CD4-positive, alpha-beta memory T cell (primary cell): ENCODE results near the gene LRWD1. TPM values are rescaled to one million over a fixed set of nuclear protein-coding genes. Genes with fewer than 3 reads are reported as not detected.
"Not testable (repeated sequence)": the region's sequence is repeated elsewhere in the genome, so short reads cannot be mapped to it uniquely, and the experiment has no call there.

Experiments used
- CTCF ChIA-PET: fragments of 350-600 bp; sonication (Branson Sonifier 250); formaldehyde crosslinking; loops from one replicate; lab custom pipeline; 2021; ENCODE audit warnings: inconsistent platforms; ENCODE audit not compliant: partially characterized antibody; lab: Charles Lee
- POLR2A ChIA-PET: fragments of 350-600 bp; sonication (Branson Sonifier 250); formaldehyde crosslinking; loops from one replicate; lab custom pipeline; 2021; ENCODE audit not compliant: partially characterized antibody; lab: Charles Lee
- DNase-seq, 5 donors: peaks; one replicate each; pipeline versions ENCODE4 v3.0.0 to v3.0.0-alpha.2; 2020 to 2022; ENCODE audit warnings: mixed read lengths in 1 of 5
- H3K27ac ChIP-seq: one replicate; pipeline ENCODE4 v1.7.0; 2013; ENCODE audit warnings: low read depth, low read length
- H3K27me3 ChIP-seq: 2 replicates; pipeline ENCODE4 v1.7.0; 2013; ENCODE audit warnings: mild to moderate bottlenecking, low read length, moderate library complexity; ENCODE audit not compliant: insufficient read depth
- H3K36me3 ChIP-seq: 2 replicates; pipeline ENCODE4 v1.7.0; 2013; ENCODE audit warnings: mild to moderate bottlenecking, low read length, moderate library complexity; ENCODE audit not compliant: insufficient read depth
- H3K4me1 ChIP-seq: 2 replicates; pipeline ENCODE4 v1.7.0; 2013; ENCODE audit warnings: mild to moderate bottlenecking, low read length, moderate library complexity; ENCODE audit not compliant: insufficient read depth
- H3K4me3 ChIP-seq, 2 donors: one replicate each; pipeline ENCODE4 v1.7.0; 2013; ENCODE audit warnings: low read length in 2 of 2, mild to moderate bottlenecking in 1 of 2
- H3K9me3 ChIP-seq, 2 donors: one replicate each; pipeline ENCODE4 v1.7.0; 2013; ENCODE audit warnings: low read length in 2 of 2, control low read depth in 1 of 2; ENCODE audit not compliant: control insufficient read depth in 1 of 2
- H3K27ac Mint-ChIP-seq, 7 donors: one replicate each; pipeline ENCODE4 v1.8.0; 2020 to 2021; ENCODE audit warnings: mixed read lengths in 7 of 7, mild to moderate bottlenecking in 6 of 7, inconsistent platforms in 3 of 7, moderate library complexity in 3 of 7
- H3K27me3 Mint-ChIP-seq, 2 donors: one replicate each; pipeline ENCODE4 v1.8.0; 2020 to 2021; ENCODE audit warnings: mixed read lengths in 2 of 2
- H3K36me3 Mint-ChIP-seq, 2 donors: one replicate each; pipeline ENCODE4 v1.8.0; 2020 to 2021; ENCODE audit warnings: mixed read lengths in 2 of 2, inconsistent platforms in 1 of 2, mild to moderate bottlenecking in 1 of 2
- H3K4me1 Mint-ChIP-seq, 4 donors: one replicate each; pipeline ENCODE4 v1.8.0; 2020 to 2021; ENCODE audit warnings: mixed read lengths in 4 of 4, mild to moderate bottlenecking in 1 of 4
- H3K4me3 Mint-ChIP-seq, 8 donors: one replicate each; pipeline ENCODE4 v1.8.0; 2020 to 2021; ENCODE audit warnings: mixed read lengths in 8 of 8, mild to moderate bottlenecking in 7 of 8, moderate library complexity in 6 of 8, inconsistent platforms in 3 of 8
- H3K9me3 Mint-ChIP-seq, 8 donors: one replicate each; pipeline ENCODE4 v1.8.0; 2020 to 2021; ENCODE audit warnings: mixed read lengths in 8 of 8, mild to moderate bottlenecking in 5 of 8, inconsistent platforms in 3 of 8, moderate library complexity in 1 of 8
- intact Hi-C: fragments of 100-400 bp; cut with micrococcal nuclease; formaldehyde crosslinking; loops from one replicate; pipeline ENCODE4 v1.15.1; 2023
- polyA plus RNA-seq, 2 donors: library from polyadenylated mRNA; unstranded; fragments of 300-500 nt; fragmentation: Illumina TruSeq; gene quantifications; one replicate each; pipeline ENCODE4 v1.2.3, GENCODE V29; 2021
- total RNA-seq, 2 experiments: library from RNA; stranded (reverse); gene quantifications; one replicate each; pipeline ENCODE4 v1.2.3, GENCODE V29; 2021

LRWD1 gene
- total and polyA plus RNA-seq, 4 experiments from 2014 or later: 12.9 to 28.5 (median 20.6) TPM

DNA sequence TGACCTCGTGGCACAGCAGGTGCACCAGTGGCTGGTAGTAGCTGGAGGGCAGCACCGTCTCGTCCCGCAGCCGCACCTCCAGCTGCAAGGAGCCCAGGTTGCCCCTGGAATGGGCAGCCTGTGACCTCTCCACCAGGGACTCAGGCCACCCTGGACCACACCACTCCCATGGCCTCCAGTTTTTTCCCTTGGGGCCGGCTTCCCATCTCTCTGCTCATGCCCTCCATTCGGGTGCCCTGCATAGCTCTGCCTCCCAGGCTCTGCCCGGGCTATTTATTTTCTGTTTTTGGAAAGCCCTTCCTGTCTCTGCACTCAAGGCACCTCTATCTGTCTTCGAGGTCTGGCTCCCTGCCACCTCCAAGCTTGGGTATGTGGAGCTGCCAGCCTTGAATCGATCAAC, 32.1 kb downstream of the LRWD1 start:
- intact Hi-C loops, H3K27ac ChIP-seq, H3K4me3 ChIP-seq, H3K27ac Mint-ChIP-seq, H3K4me1 ChIP-seq, H3K4me1 Mint-ChIP-seq, H3K36me3 ChIP-seq, H3K9me3 ChIP-seq, H3K4me3 Mint-ChIP-seq, POLR2A ChIA-PET, H3K36me3 Mint-ChIP-seq, H3K27me3 Mint-ChIP-seq, H3K9me3 Mint-ChIP-seq, H3K27me3 ChIP-seq, DNase-seq, CTCF ChIA-PET: not testable (repeated sequence)

DNA sequence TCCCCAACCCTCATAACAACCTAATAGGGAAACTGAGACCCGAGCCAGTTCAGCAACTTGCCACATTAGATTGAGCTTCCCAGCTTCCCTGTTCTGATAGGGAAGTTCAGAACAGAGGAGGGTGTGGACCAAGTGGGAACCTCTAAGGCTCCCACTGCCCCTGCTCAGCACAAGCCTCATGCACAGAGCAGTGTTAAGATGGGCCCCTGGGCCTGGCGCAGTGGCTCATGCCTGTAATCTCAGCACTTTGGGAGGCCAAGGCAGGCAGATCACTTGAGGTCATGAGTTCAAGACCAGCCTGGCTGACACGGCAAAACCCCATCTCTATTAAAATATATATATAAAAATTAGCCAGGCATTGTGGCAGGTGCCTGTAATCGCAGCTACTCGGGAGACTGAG, 32.5 kb downstream of the LRWD1 start:
- H3K4me3 Mint-ChIP-seq, H3K4me3 ChIP-seq, H3K27ac Mint-ChIP-seq, H3K36me3 Mint-ChIP-seq, H3K36me3 ChIP-seq, H3K4me1 Mint-ChIP-seq, POLR2A ChIA-PET, H3K9me3 ChIP-seq, CTCF ChIA-PET, H3K4me1 ChIP-seq, H3K27me3 ChIP-seq, intact Hi-C loops, H3K27ac ChIP-seq, H3K27me3 Mint-ChIP-seq, DNase-seq, H3K9me3 Mint-ChIP-seq: not testable (repeated sequence)

DNA sequence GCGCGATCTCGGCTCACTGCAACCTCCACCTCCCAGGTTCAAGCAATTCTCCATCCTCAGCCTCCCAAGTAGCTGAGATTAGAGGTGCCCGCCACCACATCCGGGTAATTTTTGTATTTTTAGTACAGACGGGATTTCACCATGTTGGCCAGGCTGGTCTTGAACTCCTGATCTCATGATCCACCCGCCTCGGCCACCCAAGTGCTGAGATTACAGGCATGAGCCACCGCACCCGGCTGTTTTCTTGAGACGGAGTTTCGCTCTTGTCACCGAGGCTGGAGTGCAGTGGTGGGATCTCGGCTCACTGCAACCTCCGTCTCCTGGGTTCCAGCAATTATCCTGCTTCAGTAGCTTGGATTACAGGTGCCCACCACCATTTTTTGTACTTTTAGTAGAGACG, 33.5 kb downstream of the LRWD1 start:
- H3K27ac Mint-ChIP-seq, DNase-seq, intact Hi-C loops, H3K27me3 Mint-ChIP-seq, H3K4me1 Mint-ChIP-seq, H3K27me3 ChIP-seq, CTCF ChIA-PET, H3K9me3 ChIP-seq, H3K4me3 ChIP-seq, POLR2A ChIA-PET, H3K4me1 ChIP-seq, H3K9me3 Mint-ChIP-seq, H3K27ac ChIP-seq, H3K36me3 ChIP-seq, H3K4me3 Mint-ChIP-seq, H3K36me3 Mint-ChIP-seq: not testable (repeated sequence)

DNA sequence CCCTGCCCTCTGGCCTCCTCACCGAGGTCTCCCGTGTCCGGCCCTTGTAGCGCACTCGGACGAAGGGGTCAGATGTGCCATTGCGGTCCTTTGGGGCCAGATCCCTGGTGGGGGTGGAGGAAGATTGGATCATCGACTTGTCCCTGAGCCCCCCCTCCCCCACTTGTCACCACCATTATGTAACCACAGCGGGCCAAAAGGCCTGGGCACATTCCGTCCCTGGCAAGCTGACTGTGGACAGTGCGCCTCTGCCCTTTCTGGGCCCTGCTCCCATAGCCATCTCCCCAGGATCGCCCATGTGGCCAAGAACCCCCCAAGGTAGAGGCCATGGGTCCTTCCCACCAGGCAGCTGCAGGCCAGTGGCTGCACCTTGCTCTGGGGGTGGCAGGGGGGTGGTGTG, 38.4 kb downstream of the LRWD1 start:
- intact Hi-C loops, H3K4me3 ChIP-seq, H3K27me3 ChIP-seq, H3K4me1 Mint-ChIP-seq, H3K9me3 Mint-ChIP-seq, H3K36me3 ChIP-seq, DNase-seq, H3K36me3 Mint-ChIP-seq, POLR2A ChIA-PET, H3K4me1 ChIP-seq, H3K27ac Mint-ChIP-seq, H3K4me3 Mint-ChIP-seq, H3K9me3 ChIP-seq, H3K27me3 Mint-ChIP-seq, H3K27ac ChIP-seq, CTCF ChIA-PET: not testable (repeated sequence)

DNA sequence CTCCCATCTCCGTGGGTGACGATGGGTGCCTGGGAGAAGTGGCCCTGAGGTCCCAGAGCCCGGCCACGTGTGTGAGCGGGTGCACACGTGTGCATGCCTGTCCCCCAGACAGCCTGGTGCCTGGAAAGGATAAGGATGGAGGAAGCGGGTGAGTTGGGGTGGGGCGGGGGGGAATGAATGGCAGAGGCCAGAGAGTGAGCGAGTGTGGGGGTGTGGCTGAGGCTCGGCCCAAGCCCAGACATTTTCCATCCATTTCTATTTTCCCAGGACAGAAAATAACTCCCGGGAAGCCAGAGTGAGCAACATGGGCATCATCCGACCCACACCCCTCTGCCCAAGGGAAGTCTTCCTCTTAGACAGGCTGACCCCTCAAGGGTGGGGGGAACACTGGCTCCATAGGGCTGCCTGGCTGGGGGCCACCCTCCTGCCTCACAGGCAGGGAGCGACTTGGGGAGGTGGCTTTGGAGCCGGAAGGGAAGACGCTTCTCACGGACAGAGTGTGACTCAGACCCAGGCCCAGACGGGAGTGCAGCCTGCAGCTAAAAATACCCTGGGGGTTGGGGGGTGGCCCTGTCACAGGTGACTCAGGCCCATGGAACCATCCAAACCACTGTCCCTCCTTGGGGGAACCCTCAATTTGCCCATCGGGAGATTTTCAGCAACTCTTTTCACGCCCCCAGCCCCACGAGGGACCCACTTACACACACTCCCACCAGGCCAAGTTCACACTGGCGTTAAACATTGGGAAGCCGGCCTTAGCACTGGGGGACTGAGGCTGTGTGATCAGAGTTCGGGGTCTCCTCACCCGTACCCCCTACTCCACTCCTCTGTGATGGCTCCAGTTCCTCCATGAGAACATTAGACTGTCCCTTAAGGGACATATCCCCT, 40.8 kb downstream of the LRWD1 start:
- POLR2A ChIA-PET, DNase-seq, CTCF ChIA-PET, H3K27me3 ChIP-seq, H3K4me3 Mint-ChIP-seq, H3K9me3 ChIP-seq, H3K36me3 Mint-ChIP-seq, H3K27ac ChIP-seq, H3K36me3 ChIP-seq, H3K27ac Mint-ChIP-seq, intact Hi-C loops, H3K4me3 ChIP-seq, H3K4me1 Mint-ChIP-seq, H3K4me1 ChIP-seq, H3K9me3 Mint-ChIP-seq, H3K27me3 Mint-ChIP-seq: not testable (repeated sequence)

DNA sequence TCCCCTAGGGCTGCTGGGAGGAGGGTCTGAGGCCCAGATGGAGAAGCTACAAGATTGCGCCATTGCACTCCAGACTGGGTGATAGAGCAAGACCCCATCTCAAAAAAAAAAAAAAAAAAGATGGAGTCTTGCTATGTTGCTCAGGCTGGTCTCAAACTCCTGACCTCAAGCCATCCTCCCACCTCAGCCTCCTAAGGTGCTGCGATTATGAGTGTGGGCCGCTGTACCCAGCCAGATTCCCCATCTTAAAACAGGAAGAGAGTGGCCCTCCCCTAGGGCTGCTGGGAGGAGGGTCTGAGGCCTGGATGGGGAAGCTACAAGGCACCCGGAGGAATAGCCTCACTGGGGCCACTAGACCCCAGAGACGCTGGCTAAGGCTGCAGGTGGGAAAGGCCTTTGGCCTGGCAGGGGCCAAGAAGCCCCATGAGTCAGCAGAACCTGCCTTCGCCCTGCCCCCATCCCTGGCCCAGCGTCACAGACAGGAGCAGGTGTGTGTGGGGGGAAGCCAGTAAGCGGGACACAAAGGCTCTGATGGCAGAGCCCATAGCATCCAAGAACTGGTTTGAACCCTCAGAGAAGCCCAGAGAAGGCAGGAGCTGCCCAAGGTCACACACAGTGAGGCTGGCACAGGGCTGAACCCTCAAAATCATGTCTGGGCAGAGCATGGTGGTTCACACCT, 42.8 kb downstream of the LRWD1 start:
- H3K4me3 Mint-ChIP-seq, POLR2A ChIA-PET, H3K27me3 Mint-ChIP-seq, H3K4me1 Mint-ChIP-seq, CTCF ChIA-PET, H3K36me3 ChIP-seq, H3K9me3 Mint-ChIP-seq, H3K27me3 ChIP-seq, H3K4me3 ChIP-seq, H3K4me1 ChIP-seq, H3K27ac ChIP-seq, intact Hi-C loops, H3K36me3 Mint-ChIP-seq, H3K27ac Mint-ChIP-seq, H3K9me3 ChIP-seq, DNase-seq: not testable (repeated sequence)

DNA sequence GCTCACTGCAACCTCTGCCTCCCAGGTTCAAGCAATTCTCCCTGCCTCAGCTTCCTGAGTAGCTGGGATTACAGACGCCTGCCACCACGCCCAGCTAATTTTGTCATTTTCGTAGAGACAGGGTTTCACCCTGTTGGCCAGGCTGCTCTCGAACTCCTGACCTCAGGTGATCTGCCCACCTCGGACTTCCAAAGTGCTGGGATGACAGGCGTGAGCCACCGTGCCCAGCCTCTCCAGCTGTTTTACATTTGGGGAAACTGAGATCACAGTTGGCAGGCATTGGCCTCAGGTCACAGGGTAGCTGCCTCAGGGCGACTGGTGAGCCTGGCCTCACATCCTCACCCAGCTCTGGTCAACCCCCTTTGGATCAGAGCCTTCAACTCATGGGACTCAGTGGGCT, 45.8 kb downstream of the LRWD1 start:
- H3K27ac ChIP-seq, intact Hi-C loops, CTCF ChIA-PET, H3K27ac Mint-ChIP-seq, H3K27me3 ChIP-seq, H3K9me3 ChIP-seq, H3K4me1 ChIP-seq, H3K4me3 Mint-ChIP-seq, H3K4me3 ChIP-seq, POLR2A ChIA-PET, DNase-seq, H3K36me3 Mint-ChIP-seq, H3K4me1 Mint-ChIP-seq, H3K36me3 ChIP-seq, H3K27me3 Mint-ChIP-seq, H3K9me3 Mint-ChIP-seq: not testable (repeated sequence)
